ENCODE data around the gene ID3. TPM values are rescaled to one million over a fixed set of nuclear protein-coding genes. Genes with fewer than 3 reads are reported as not detected.

Gene ID3
- total RNA-seq, 1 donor from 2014 or later, result 90.3 TPM

- intact Hi-C loops (cut with DNase I), result no loop called here
- ATAC-seq (no peak), DNase-seq (ENCODE audit: missing footprints) (no peak)
These were observed 10.8 kb upstream of the ID3 start for GRCh38 chr1:23570001-23570691.

- no peak for DNase-seq (ENCODE audit: missing footprints)
- intact Hi-C loops (cut with DNase I), result no loop called here
- ATAC-seq, result peak; percentile 20
These were observed 9.5 kb upstream of the ID3 start for GRCh38 chr1:23568608-23569383.

GRCh38 chr1:23567996-23568607, 8.8 kb upstream of the ID3 start:
- DNase-seq (ENCODE audit: missing footprints), result no peak
- intact Hi-C loops (cut with DNase I), result no loop called here
- peak; percentile 18 for ATAC-seq

GRCh38 chr1:23567629-23567995, 8.3 kb upstream of the ID3 start:
- intact Hi-C loops (cut with DNase I), result no loop called here
- DNase-seq (ENCODE audit: missing footprints) (no peak), ATAC-seq (peak; percentile 6)

- no peak for ATAC-seq
- DNase-seq (ENCODE audit: missing footprints), result no peak
- intact Hi-C loops (cut with DNase I), result no loop called here
These were observed 7.0 kb upstream of the ID3 start for GRCh38 chr1:23566304-23566703.

- DNase-seq (ENCODE audit: missing footprints) (no peak), ATAC-seq (no peak)
- intact Hi-C loops (cut with DNase I), result no loop called here
These were observed 6.5 kb upstream of the ID3 start for GRCh38 chr1:23565776-23566175.

GRCh38 chr1:23564529-23565122, 5.3 kb upstream of the ID3 start:
- ATAC-seq (no peak), DNase-seq (ENCODE audit: missing footprints) (no peak)
- intact Hi-C loops (cut with DNase I), result no loop called here

- intact Hi-C loops (cut with DNase I), result no loop called here
- no peak for ATAC-seq
These were observed 4.6 kb upstream of the ID3 start for GRCh38 chr1:23563755-23564374.

GRCh38 chr1:23563003-23563402, 3.7 kb upstream of the ID3 start:
- no peak for ATAC-seq
- no peak for DNase-seq (ENCODE audit: missing footprints)
- intact Hi-C loops (cut with DNase I), result no loop called here

More at GRCh38 chr1:23563755-23564374, 4.6 kb upstream of the ID3 start:
- no peak for DNase-seq (ENCODE audit: missing footprints)

GRCh38 chr1:23562137-23562876, 3.0 kb upstream of the ID3 start:
- intact Hi-C loops (cut with DNase I), result no loop called here
- ATAC-seq (peak; percentile 88), DNase-seq (ENCODE audit: missing footprints) (peak; percentile 97)

GRCh38 chr1:23561813-23562100, 2.5 kb upstream of the ID3 start:
- intact Hi-C loops (cut with DNase I), result no loop called here
- DNase-seq (ENCODE audit: missing footprints), result no peak
- no peak for ATAC-seq

GRCh38 chr1:23561076-23561812, 1.9 kb upstream of the ID3 start:
- ATAC-seq, result no peak
- DNase-seq (ENCODE audit: missing footprints), result no peak
- intact Hi-C loops (cut with DNase I), result no loop called here

- intact Hi-C loops (cut with DNase I), result loop anchor here (10.0 kb wide), 1 partner anchor 355 kb away; the partner anchor contains the start of gene CNR2
- DNase-seq (ENCODE audit: missing footprints) (no peak), ATAC-seq (no peak)
These were observed 862 bp upstream of the ID3 start for GRCh38 chr1:23559985-23560741.

GRCh38 chr1:23558872-23559135, 497 bp downstream of the ID3 start:
- DNase-seq (ENCODE audit: missing footprints) (no peak), ATAC-seq (no peak)
- intact Hi-C loops (cut with DNase I), result loop anchor here (10.0 kb wide), 1 partner anchor 356 kb away; the partner anchor contains the start of gene CNR2

- ATAC-seq (peak; percentile 6), DNase-seq (ENCODE audit: missing footprints) (peak; percentile 76)
- intact Hi-C loops (cut with DNase I), result loop anchor here (10.0 kb wide), 1 partner anchor 356 kb away; the partner anchor contains the start of gene CNR2
These were observed 995 bp downstream of the ID3 start for GRCh38 chr1:23558140-23558871.

GRCh38 chr1:23557471-23558124, 1.7 kb downstream of the ID3 start:
- intact Hi-C loops (cut with DNase I), result loop anchor here (10.0 kb wide), 1 partner anchor 357 kb away; the partner anchor contains the start of gene CNR2

More at GRCh38 chr1:23557471-23558124, 1.7 kb downstream of the ID3 start:
- ATAC-seq (no peak), DNase-seq (ENCODE audit: missing footprints) (no peak)
